Measurements from ENCODE around the gene PRL. TPM values are rescaled to one million over a fixed set of nuclear protein-coding genes. Genes with fewer than 3 reads are reported as not detected.

Gene PRL
- total RNA-seq, result under 1 TPM in 1 of 4 donors, not detected in 3; 0.33 TPM

GRCh38 chr6:22296936-22297335 lies at the start of gene PRL:
TSS of gene PRL (minus strand) at chr6:22297036. CDS start at chr6:22296982, 54 bp downstream.
- intact Hi-C loops (cut with DNase I), result no loop called here
- no peak for DNase-seq (ENCODE audit: extremely low spot score)
- H3K4me1 ChIP-seq, result peaks cover 0 to 4% (median 0%) of the 10 kb centered on the region in 4 donors
- H3K9me3 ChIP-seq, result no peaks in the 10 kb centered on the region
- H3K4me3 ChIP-seq, result no peak within 1 kb of the TSS
- 94% methylated on average over 6 of the region's 6 CpGs for WGBS
- no peaks in the 10 kb centered on the region for H3K27me3 ChIP-seq
- no peaks in the 10 kb centered on the region for H3K36me3 ChIP-seq
- H3K27ac ChIP-seq (replicated peaks in 1 of 4), result no peak within 1 kb of the TSS
- TF ChIP-seq EP300 (IDR thresholded peaks at IDR 0.05) (no peak), POLR2AphosphoS5 (IDR thresholded peaks at IDR 0.05) (no peak), POLR2A (IDR thresholded peaks at IDR 0.05; ENCODE audit: low read depth) (no peak), CTCF (IDR thresholded peaks at IDR 0.05) (no peak)

- Histone ChIP-seq H3K36me3 (no peaks in the 10 kb centered on the region), H3K4me3 (no peak overlapping the region), H3K27ac (replicated peaks in 1 of 4) (no peak overlapping the region), H3K9me3 (no peaks in the 10 kb centered on the region), H3K4me1 (no peaks in the 10 kb centered on the region), H3K27me3 (no peaks in the 10 kb centered on the region)
- no peak for DNase-seq (ENCODE audit: extremely low spot score)
- 98% methylated on average over 2 of the region's 2 CpGs for WGBS
- intact Hi-C loops (cut with DNase I), result no loop called here
- no peak for TF ChIP-seq POLR2A (IDR thresholded peaks at IDR 0.05; ENCODE audit: low read depth)
- TF ChIP-seq CTCF (IDR thresholded peaks at IDR 0.05), result no peak
- no peak for TF ChIP-seq EP300 (IDR thresholded peaks at IDR 0.05)
- TF ChIP-seq POLR2AphosphoS5 (IDR thresholded peaks at IDR 0.05), result no peak
These were observed 47.0 kb upstream of the PRL start for GRCh38 chr6:22343864-22344263.

GRCh38 chr6:22334778-22335177 lies 37.9 kb upstream of the PRL start:
- H3K27me3 ChIP-seq, result no peaks in the 10 kb centered on the region
- no peak overlapping the region for H3K4me3 ChIP-seq
- WGBS, result 72% methylated on average over 2 of the region's 2 CpGs
- TF ChIP-seq POLR2AphosphoS5 (IDR thresholded peaks at IDR 0.05) (no peak), CTCF (IDR thresholded peaks at IDR 0.05) (no peak), EP300 (IDR thresholded peaks at IDR 0.05) (no peak), POLR2A (IDR thresholded peaks at IDR 0.05; ENCODE audit: low read depth) (no peak)
- no peaks in the 10 kb centered on the region for H3K4me1 ChIP-seq
- no peaks in the 10 kb centered on the region for H3K9me3 ChIP-seq
- no peak for DNase-seq (ENCODE audit: extremely low spot score)
- H3K36me3 ChIP-seq, result no peaks in the 10 kb centered on the region
- H3K27ac ChIP-seq (replicated peaks in 1 of 4), result no peak overlapping the region
- intact Hi-C loops (cut with DNase I), result no loop called here

- TF ChIP-seq POLR2AphosphoS5 (IDR thresholded peaks at IDR 0.05) (no peak), EP300 (IDR thresholded peaks at IDR 0.05) (no peak)
- Histone ChIP-seq H3K36me3 (no peaks in the 10 kb centered on the region), H3K4me1 (no peaks in the 10 kb centered on the region), H3K27ac (replicated peaks in 1 of 4) (no peak overlapping the region), H3K27me3 (no peaks in the 10 kb centered on the region), H3K4me3 (no peak overlapping the region), H3K9me3 (no peaks in the 10 kb centered on the region)
- intact Hi-C loops (cut with DNase I), result no loop called here
- DNase-seq (ENCODE audit: extremely low spot score), result no peak
These were observed 37.0 kb upstream of the PRL start for GRCh38 chr6:22333802-22334201.

GRCh38 chr6:22332711-22333110 lies 35.9 kb upstream of the PRL start:
- no peak overlapping the region for H3K4me3 ChIP-seq
- H3K9me3 ChIP-seq, result no peaks in the 10 kb centered on the region
- TF ChIP-seq POLR2A (IDR thresholded peaks at IDR 0.05; ENCODE audit: low read depth) (no peak), CTCF (IDR thresholded peaks at IDR 0.05) (no peak), EP300 (IDR thresholded peaks at IDR 0.05) (no peak), POLR2AphosphoS5 (IDR thresholded peaks at IDR 0.05) (no peak)
- H3K36me3 ChIP-seq, result no peaks in the 10 kb centered on the region
- 83% methylated on average over 4 of the region's 4 CpGs for WGBS
- H3K27ac ChIP-seq (replicated peaks in 1 of 4), result no peak overlapping the region
- H3K4me1 ChIP-seq, result no peaks in the 10 kb centered on the region
- no peak for DNase-seq (ENCODE audit: extremely low spot score)
- intact Hi-C loops (cut with DNase I), result no loop called here
- no peaks in the 10 kb centered on the region for H3K27me3 ChIP-seq
